Measurements from ENCODE around the gene ZNF441.

DNA sequence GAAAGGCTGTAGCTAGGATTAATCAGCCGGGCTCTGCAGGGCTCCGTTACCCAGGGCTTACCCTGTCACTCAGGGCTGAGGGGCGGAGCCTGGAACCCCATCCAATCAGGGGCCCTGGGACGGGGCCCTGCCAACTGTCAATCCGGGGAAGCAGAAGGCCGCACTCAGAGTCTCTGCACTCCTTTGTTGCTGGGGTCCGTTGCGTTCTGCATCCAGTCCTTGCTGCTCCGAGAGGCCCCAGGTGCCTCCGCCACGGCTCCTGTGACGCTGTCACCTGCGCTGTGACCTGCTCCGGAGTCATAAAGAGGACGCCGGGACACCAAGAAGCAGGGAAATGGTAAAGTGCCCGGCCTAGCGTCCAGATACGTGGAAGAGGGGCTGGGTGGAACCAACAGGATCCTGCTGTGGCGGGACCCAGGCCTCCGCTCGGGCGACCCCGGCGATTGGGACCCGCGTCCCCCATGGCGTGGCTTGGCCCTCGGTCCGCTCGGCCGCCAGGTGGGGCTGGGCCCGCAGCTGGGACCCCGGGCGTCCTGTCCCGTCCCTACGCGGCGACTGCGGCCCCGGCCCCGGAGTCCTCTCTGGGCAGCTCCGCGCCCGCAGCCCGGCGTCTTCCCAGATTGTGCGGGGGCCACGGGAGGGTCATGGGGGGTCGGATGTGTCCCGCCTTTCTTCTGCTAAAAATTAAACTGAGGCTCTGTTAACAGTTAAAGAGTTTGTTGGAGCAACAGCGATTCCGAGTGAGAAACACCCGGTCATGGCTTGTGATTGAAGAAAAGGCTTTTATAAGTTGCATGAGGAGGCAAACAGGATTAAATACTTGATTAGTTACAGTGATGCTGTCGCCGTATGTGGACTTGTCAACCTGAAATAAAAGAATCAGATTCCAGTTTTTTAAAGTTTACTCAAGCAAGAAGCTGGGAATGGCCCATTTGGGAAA is 31.9 kb downstream of the ZNF441 start, which contains the start of gene ZNF491:
- TF ChIP-seq CTCF (IDR thresholded peaks at IDR 0.05) (peak in 3 of 7 experiments; percentile 10 to 19 (median 10)), POLR2AphosphoS5 (IDR thresholded peaks at IDR 0.05) (peak; percentile 56 to 81 (median 59))

Measured in stomach (tissue), 4 donors.